HepG2 (cell line): ENCODE results near the gene TASP1. TPM values are rescaled to one million over a fixed set of nuclear protein-coding genes. Genes with fewer than 3 reads are reported as not detected.

ENCODE experiments used
- HDAC2 ChIP-seq: sonication (generic); formaldehyde crosslinking; IDR thresholded peaks from 2 replicates; pipeline ENCODE4 v1.4.0; 2020; ENCODE audit warnings: missing genetic modification reagents
- KDM2A ChIP-seq: sonication (generic); formaldehyde crosslinking; IDR thresholded peaks from 2 replicates; pipeline ENCODE4 v1.4.0; 2020; ENCODE audit warnings: low read depth, missing genetic modification reagents, borderline replicate concordance
- KLF16 ChIP-seq, 2 experiments: sonication (generic) in 1 of 2; formaldehyde crosslinking in 1 of 2; IDR thresholded peaks; 2 replicates each; pipeline versions ENCODE4 v1.6.1 to v1.8.0; 2016 to 2023; ENCODE audit warnings: missing genetic modification reagents in 2 of 2, missing compliant biosample characterization in 1 of 2
- NKX3-1 ChIP-seq: sonication (generic); formaldehyde crosslinking; IDR thresholded peaks from 2 replicates; pipeline ENCODE4 v1.5.0; 2020; ENCODE audit warnings: missing genetic modification reagents
- TBX3 ChIP-seq: fragments of 450-650 bp; IDR thresholded peaks from 2 replicates; pipeline ENCODE4 v1.6.1; 2017; ENCODE audit warnings: antibody characterized with exemption, mild to moderate bottlenecking, inconsistent platforms, borderline replicate concordance
- TP53 ChIP-seq: sonication (generic); formaldehyde crosslinking; conservative IDR thresholded peaks from 2 replicates; pipeline ENCODE4 v1.4.0; 2020; ENCODE audit warnings: missing genetic modification reagents
- ZNF446 ChIP-seq: sonication (generic); formaldehyde crosslinking; IDR thresholded peaks from 2 replicates; pipeline ENCODE4 v1.5.0; 2020; ENCODE audit warnings: mild to moderate bottlenecking, missing genetic modification reagents
- ZNF512 ChIP-seq: sonication (generic); formaldehyde crosslinking; IDR thresholded peaks from 2 replicates; pipeline ENCODE4 v1.4.0; 2020; ENCODE audit warnings: mild to moderate bottlenecking, missing genetic modification reagents
- ZNF512B ChIP-seq: sonication (generic); formaldehyde crosslinking; IDR thresholded peaks from 2 replicates; pipeline ENCODE4 v1.5.1; 2020; ENCODE audit warnings: missing genetic modification reagents, mild to moderate bottlenecking, borderline replicate concordance
- ZNF543 ChIP-seq: sonication (generic); formaldehyde crosslinking; IDR thresholded peaks from 2 replicates; pipeline ENCODE4 v1.4.0; 2020; ENCODE audit warnings: mild to moderate bottlenecking, missing genetic modification reagents
- ZNF609 ChIP-seq: sonication (generic); formaldehyde crosslinking; IDR thresholded peaks from 2 replicates; pipeline ENCODE4 v1.4.0; 2020; ENCODE audit warnings: mild to moderate bottlenecking, missing genetic modification reagents, borderline replicate concordance
- ZNF713 ChIP-seq: sonication (generic); formaldehyde crosslinking; IDR thresholded peaks from 2 replicates; pipeline ENCODE4 v1.4.0; 2020; ENCODE audit warnings: mild to moderate bottlenecking, missing genetic modification reagents
- polyA plus RNA-seq, 8 experiments: library from polyadenylated mRNA; depleted of rRNA in 3 of 8; stranded (reverse) in 7 of 8; unstranded in 1 of 8; fragments of >200 nt; fragmentation: Illumina TruSeq in 4 of 8; extraction: Trizol in 4 of 8; gene quantifications; 2 replicates each; pipeline versions ENCODE4 v1.2.1 to v1.2.3, GENCODE V29; 2011 to 2016; ENCODE audit warnings: low read depth in 4 of 8, missing spikeins in 1 of 8, mixed read lengths in 1 of 8; ENCODE audit not compliant: insufficient read depth in 1 of 8
- total RNA-seq, 5 experiments: library from RNA; depleted of rRNA; stranded (reverse); fragments of >200 nt; fragmentation: Illumina TruSeq; extraction: Trizol; gene quantifications; 2 replicates each; pipeline ENCODE4 v1.2.3, GENCODE V29; 2016; ENCODE audit warnings: low read depth in 1 of 5
- TF ChIP-seq, protein P1 (sequence below): sonication (generic); formaldehyde crosslinking; IDR thresholded peaks from 2 replicates; pipeline ENCODE4 v1.9.0; 2021; ENCODE audit warnings: missing genetic modification reagents, mild to moderate bottlenecking, borderline replicate concordance
- TF ChIP-seq, protein P2 (sequence below): sonication (generic); formaldehyde crosslinking; IDR thresholded peaks from 2 replicates; pipeline ENCODE4; 2020; ENCODE audit warnings: missing genetic modification reagents, mild to moderate bottlenecking, borderline replicate concordance

The TASP1 gene
- total and polyA plus RNA-seq, 2 of the 13 experiments (the other 11 are each of a cell fraction or from before 2014, with no cell fraction given), result 10.0 to 25.2 TPM

GRCh38 chr20:13424174-13424833, 214.4 kb downstream of the TASP1 start (continued):
- TF ChIP-seq, protein P1, sequence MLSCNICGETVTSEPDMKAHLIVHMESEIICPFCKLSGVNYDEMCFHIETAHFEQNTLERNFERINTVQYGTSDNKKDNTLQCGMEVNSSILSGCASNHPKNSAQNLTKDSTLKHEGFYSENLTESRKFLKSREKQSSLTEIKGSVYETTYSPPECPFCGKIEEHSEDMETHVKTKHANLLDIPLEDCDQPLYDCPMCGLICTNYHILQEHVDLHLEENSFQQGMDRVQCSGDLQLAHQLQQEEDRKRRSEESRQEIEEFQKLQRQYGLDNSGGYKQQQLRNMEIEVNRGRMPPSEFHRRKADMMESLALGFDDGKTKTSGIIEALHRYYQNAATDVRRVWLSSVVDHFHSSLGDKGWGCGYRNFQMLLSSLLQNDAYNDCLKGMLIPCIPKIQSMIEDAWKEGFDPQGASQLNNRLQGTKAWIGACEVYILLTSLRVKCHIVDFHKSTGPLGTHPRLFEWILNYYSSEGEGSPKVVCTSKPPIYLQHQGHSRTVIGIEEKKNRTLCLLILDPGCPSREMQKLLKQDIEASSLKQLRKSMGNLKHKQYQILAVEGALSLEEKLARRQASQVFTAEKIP (CRISPR knock-in tag), result no peak
- TF ChIP-seq, protein P2, sequence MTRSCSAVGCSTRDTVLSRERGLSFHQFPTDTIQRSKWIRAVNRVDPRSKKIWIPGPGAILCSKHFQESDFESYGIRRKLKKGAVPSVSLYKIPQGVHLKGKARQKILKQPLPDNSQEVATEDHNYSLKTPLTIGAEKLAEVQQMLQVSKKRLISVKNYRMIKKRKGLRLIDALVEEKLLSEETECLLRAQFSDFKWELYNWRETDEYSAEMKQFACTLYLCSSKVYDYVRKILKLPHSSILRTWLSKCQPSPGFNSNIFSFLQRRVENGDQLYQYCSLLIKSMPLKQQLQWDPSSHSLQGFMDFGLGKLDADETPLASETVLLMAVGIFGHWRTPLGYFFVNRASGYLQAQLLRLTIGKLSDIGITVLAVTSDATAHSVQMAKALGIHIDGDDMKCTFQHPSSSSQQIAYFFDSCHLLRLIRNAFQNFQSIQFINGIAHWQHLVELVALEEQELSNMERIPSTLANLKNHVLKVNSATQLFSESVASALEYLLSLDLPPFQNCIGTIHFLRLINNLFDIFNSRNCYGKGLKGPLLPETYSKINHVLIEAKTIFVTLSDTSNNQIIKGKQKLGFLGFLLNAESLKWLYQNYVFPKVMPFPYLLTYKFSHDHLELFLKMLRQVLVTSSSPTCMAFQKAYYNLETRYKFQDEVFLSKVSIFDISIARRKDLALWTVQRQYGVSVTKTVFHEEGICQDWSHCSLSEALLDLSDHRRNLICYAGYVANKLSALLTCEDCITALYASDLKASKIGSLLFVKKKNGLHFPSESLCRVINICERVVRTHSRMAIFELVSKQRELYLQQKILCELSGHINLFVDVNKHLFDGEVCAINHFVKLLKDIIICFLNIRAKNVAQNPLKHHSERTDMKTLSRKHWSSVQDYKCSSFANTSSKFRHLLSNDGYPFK (CRISPR knock-in tag), result no peak
- TF ChIP-seq ZNF512B, result no peak
- TF ChIP-seq HDAC2 (CRISPR knock-in tag), result no peak
- no peak for TF ChIP-seq ZNF512 (CRISPR knock-in tag)
- TF ChIP-seq ZNF609 (CRISPR knock-in tag), result peak; percentile 40; the same call in 1 of the 2 replicates
- peak; percentile 72; the same call in 1 of the 2 replicates for TF ChIP-seq ZNF543 (CRISPR knock-in tag)
- TF ChIP-seq ZNF446 (CRISPR knock-in tag), result no peak
- no peak for TF ChIP-seq NKX3-1
- TF ChIP-seq ZNF713 (CRISPR knock-in tag), result no peak
- TF ChIP-seq KLF16 (CRISPR knock-in tag; IDR thresholded peaks at IDR 0.05), result no peak
- no peak for TF ChIP-seq KDM2A (CRISPR knock-in tag)
- no peak for TF ChIP-seq TP53 (CRISPR knock-in tag)
- peak; percentile 57; the same call in 1 of the 2 replicates for TF ChIP-seq TBX3
